Esophagus muscularis mucosa (tissue), 4 donors: ENCODE results near the gene HS3ST4. TPM values are rescaled to one million over a fixed set of nuclear protein-coding genes. Genes with fewer than 3 reads are reported as not detected.

Experiments used
- DNase-seq: peaks from one replicate; pipeline ENCODE4 v3.0.0-alpha.2; 2017; ENCODE audit errors: extremely low spot score
- H3K27ac ChIP-seq, 4 donors: fragments of 200-600 bp; sonication (generic); replicated peaks in 1 of 4; 1 replicate in 3 of 4; 2 replicates in 1 of 4; pipeline ENCODE4 v1.5.1; 2016 to 2019; ENCODE audit warnings: mild to moderate bottlenecking in 1 of 4
- H3K27me3 ChIP-seq, 4 donors: fragments of 200-600 bp; sonication (generic); one replicate each; pipeline versions ENCODE4 v1.5.1 to v1.6.0; 2016 to 2019
- H3K36me3 ChIP-seq, 4 donors: fragments of 200-600 bp; sonication (generic); one replicate each; pipeline ENCODE4 v1.5.1; 2016 to 2019
- H3K4me1 ChIP-seq, 4 donors: fragments of 200-600 bp; sonication (generic); one replicate each; pipeline ENCODE4 v1.5.1; 2016 to 2019
- H3K4me3 ChIP-seq, 4 donors: fragments of 200-600 bp; sonication (generic); 1 replicate in 2 of 4; 2 replicates in 2 of 4; pipeline ENCODE4 v1.5.1; 2016 to 2019; ENCODE audit warnings: mild to moderate bottlenecking in 4 of 4, moderate library complexity in 1 of 4
- H3K9me3 ChIP-seq, 4 donors: fragments of 200-600 bp; sonication (generic); 1 replicate in 3 of 4; 2 replicates in 1 of 4; pipeline ENCODE4 v1.5.1; 2016 to 2019
- CTCF ChIP-seq, 3 experiments: fragments of 200-600 bp in 2 of 3; fragments of 450-650 bp in 1 of 3; sonication (generic) in 2 of 3; IDR thresholded peaks; one replicate each; pipeline ENCODE4 v1.5.1; 2017 to 2019; ENCODE audit warnings: antibody characterized with exemption in 3 of 3, mild to moderate bottlenecking in 2 of 3, moderate library complexity in 1 of 3
- EP300 ChIP-seq: sonication (generic); formaldehyde crosslinking; IDR thresholded peaks from one replicate; pipeline ENCODE4 v1.6.1; 2017; ENCODE audit warnings: antibody characterized with exemption
- POLR2A ChIP-seq: fragments of 450-650 bp; IDR thresholded peaks from one replicate; pipeline ENCODE4 v1.6.1; 2017; ENCODE audit warnings: antibody characterized with exemption, moderate library complexity, mild to moderate bottlenecking, low read depth
- POLR2AphosphoS5 ChIP-seq, 2 donors: sonication (generic); formaldehyde crosslinking; IDR thresholded peaks; one replicate each; pipeline ENCODE4 v1.6.1; 2017; ENCODE audit warnings: antibody characterized with exemption in 2 of 2
- WGBS: methylation state at CpG from one replicate; pipeline ENCODE4 v1.1.5; 2018; 5-methylcytosine and 5-hydroxymethylcytosine counted together
- intact Hi-C: fragments of 100-400 bp; cut with DNase I; formaldehyde crosslinking; loops from one replicate; pipeline ENCODE4 v1.15.1; 2023
- total RNA-seq, 4 donors: library from RNA; depleted of rRNA; stranded (reverse); fragments of >200 nt; gene quantifications; one replicate each; pipeline versions ENCODE4 v1.1.0 to v1.2.1, GENCODE V29; 2016

Gene HS3ST4
- not detected for total RNA-seq

- TF ChIP-seq POLR2A (no peak), POLR2AphosphoS5 (IDR thresholded peaks at IDR 0.05) (no peak), CTCF (IDR thresholded peaks at IDR 0.05) (no peak), EP300 (no peak)
- Histone ChIP-seq H3K27ac (no peak within 1 kb of the TSS), H3K27me3 (peaks cover 0 to 72% (median 23%) of the 10 kb centered on the region in 4 donors), H3K9me3 (no peaks in the 10 kb centered on the region), H3K36me3 (no peaks in the 10 kb centered on the region), H3K4me3 (peak within 1 kb of the TSS; percentile 34 to 43 (median 40)), H3K4me1 (peaks cover 0 to 21% (median 19%) of the 10 kb centered on the region in 4 donors)
- intact Hi-C loops: no loop called here
- 0% methylated on average over 19 of the region's 58 CpGs for WGBS
- DNase-seq: no peak
These were observed at the start of gene HS3ST4 for GRCh38 chr16:25691519-25692091. HS3ST4 (plus strand) TSS chr16:25691959.

GRCh38 chr16:25643633-25644032 is 48.1 kb upstream of the HS3ST4 start:
- TF ChIP-seq POLR2A (no peak), POLR2AphosphoS5 (IDR thresholded peaks at IDR 0.05) (no peak), EP300 (no peak), CTCF (IDR thresholded peaks at IDR 0.05) (no peak)
- 79% methylated on average over 4 of the region's 4 CpGs for WGBS
- intact Hi-C loops: no loop called here

GRCh38 chr16:25656639-25657038 is 35.1 kb upstream of the HS3ST4 start:
- 90% methylated on average over 2 of the region's 2 CpGs for WGBS
- TF ChIP-seq CTCF (IDR thresholded peaks at IDR 0.05): no peak
- TF ChIP-seq EP300: no peak
- TF ChIP-seq POLR2AphosphoS5 (IDR thresholded peaks at IDR 0.05): no peak
- no peak for TF ChIP-seq POLR2A
- H3K36me3 ChIP-seq: no peaks in the 10 kb centered on the region
- intact Hi-C loops: no loop called here
- no peak overlapping the region for H3K4me3 ChIP-seq
- H3K27me3 ChIP-seq: no peaks in the 10 kb centered on the region
- H3K4me1 ChIP-seq: no peaks in the 10 kb centered on the region
- no peak overlapping the region for H3K27ac ChIP-seq
- H3K9me3 ChIP-seq: peaks cover 0 to 4% (median 0%) of the 10 kb centered on the region in 4 donors
- no peak for DNase-seq

More at GRCh38 chr16:25643633-25644032, 48.1 kb upstream of the HS3ST4 start:
- Histone ChIP-seq H3K27ac (no peak overlapping the region), H3K9me3 (no peaks in the 10 kb centered on the region), H3K36me3 (no peaks in the 10 kb centered on the region), H3K4me1 (no peaks in the 10 kb centered on the region), H3K27me3 (no peaks in the 10 kb centered on the region), H3K4me3 (no peak overlapping the region)
- DNase-seq: no peak

- intact Hi-C loops: no loop called here
- H3K4me1 ChIP-seq: no peaks in the 10 kb centered on the region
- H3K36me3 ChIP-seq: no peaks in the 10 kb centered on the region
- DNase-seq: no peak
- no peaks in the 10 kb centered on the region for H3K27me3 ChIP-seq
- H3K9me3 ChIP-seq: no peaks in the 10 kb centered on the region
- H3K27ac ChIP-seq: no peak overlapping the region
- H3K4me3 ChIP-seq: no peak overlapping the region
- no peak for TF ChIP-seq POLR2AphosphoS5 (IDR thresholded peaks at IDR 0.05)
- TF ChIP-seq EP300: no peak
- TF ChIP-seq CTCF (IDR thresholded peaks at IDR 0.05): no peak
- no peak for TF ChIP-seq POLR2A
- 65% methylated on average over 2 of the region's 2 CpGs for WGBS
These were observed 14.9 kb upstream of the HS3ST4 start for GRCh38 chr16:25676820-25677219.

- DNase-seq: no peak
- Histone ChIP-seq H3K4me1 (no peaks in the 10 kb centered on the region), H3K9me3 (no peaks in the 10 kb centered on the region), H3K27me3 (no peaks in the 10 kb centered on the region), H3K4me3 (no peak overlapping the region), H3K27ac (no peak overlapping the region), H3K36me3 (no peaks in the 10 kb centered on the region)
- no peak for TF ChIP-seq CTCF (IDR thresholded peaks at IDR 0.05)
- 53% methylated on average over 5 of the region's 5 CpGs for WGBS
- intact Hi-C loops: no loop called here
These were observed 12.2 kb upstream of the HS3ST4 start for GRCh38 chr16:25679511-25679910.
